Aorta (tissue), 5 donors: Measurements from ENCODE around the gene KCNG4. TPM values are rescaled to one million over a fixed set of nuclear protein-coding genes. Genes with fewer than 3 reads are reported as not detected.

Experiments
- ATAC-seq: fragments of 200-7000 bp; cut with Tn5 transposase; one replicate; pipeline ENCODE4 v1.9.1; 2022; ENCODE audit warnings: moderate library complexity; ENCODE audit not compliant: low FRiP score
- DNase-seq, 2 donors: peaks; one replicate each; pipeline ENCODE4 v3.0.0-alpha.2; 2020
- H3K27ac ChIP-seq, 2 donors: one replicate each; pipeline ENCODE4 v1.5.1; 2013; ENCODE audit warnings: low read length in 2 of 2, mild to moderate bottlenecking in 2 of 2, moderate library complexity in 2 of 2, control low read depth in 1 of 2, inconsistent platforms in 1 of 2, low read depth in 1 of 2
- H3K27me3 ChIP-seq, 2 donors: one replicate each; pipeline ENCODE4 v1.6.1; 2013; ENCODE audit warnings: control low read depth in 1 of 2, low read length in 1 of 2, mild to moderate bottlenecking in 1 of 2, moderate library complexity in 1 of 2; ENCODE audit not compliant: insufficient read depth in 2 of 2, control insufficient read depth in 1 of 2
- H3K36me3 ChIP-seq, 2 donors: one replicate each; pipeline ENCODE4 v1.6.1; 2013; ENCODE audit warnings: control low read depth in 1 of 2, low read length in 1 of 2, mild to moderate bottlenecking in 1 of 2; ENCODE audit not compliant: insufficient read depth in 2 of 2, control insufficient read depth in 1 of 2
- H3K4me1 ChIP-seq, 2 donors: one replicate each; pipeline ENCODE4 v1.6.1; 2013; ENCODE audit warnings: low read length in 2 of 2, control low read depth in 1 of 2, mild to moderate bottlenecking in 1 of 2, moderate library complexity in 1 of 2; ENCODE audit not compliant: insufficient read depth in 2 of 2, control insufficient read depth in 1 of 2
- H3K4me3 ChIP-seq, 2 donors: one replicate each; pipeline ENCODE4 v1.5.1; 2013; ENCODE audit warnings: low read length in 2 of 2, control low read depth in 1 of 2, mild to moderate bottlenecking in 1 of 2
- H3K9me3 ChIP-seq: one replicate; pipeline ENCODE4 v1.6.1; 2013; ENCODE audit warnings: mild to moderate bottlenecking, low read length; ENCODE audit not compliant: control insufficient read depth
- WGBS, 2 donors: extraction: QIAGEN DNeasy Blood & Tissue Kit; methylation state at CpG; one replicate each; pipeline ENCODE4 v1.1.7; 2013; 5-methylcytosine and 5-hydroxymethylcytosine counted together
- intact Hi-C, 2 donors: fragments of 100-400 bp; cut with DNase I; formaldehyde crosslinking; loops; one replicate each; pipeline versions ENCODE4 v1.14.2 to v1.15.0; 2022
- polyA plus RNA-seq, 2 donors: library from polyadenylated mRNA; stranded (reverse); fragments of 200-250 nt; gene quantifications; one replicate each; pipeline ENCODE4 v1.2.3, GENCODE V29; 2013
- total RNA-seq, 2 donors: library from RNA; stranded (reverse); fragmentation: NEBNext Ultra II Directional; extraction: Animal tissue kit (Norgen Biotek cat#: 25700); gene quantifications; one replicate each; pipeline ENCODE4 v1.2.1, GENCODE V29; 2021
- donor health status: healthy with polysubstance abuse.
- donor health status: Bipolar disorder and iron deficiency.
- donor health status: DM: no; HTN: no; CAD: no.
- donor health status: DM: no; HTN: no; CAD: no.
- donor health status: DM: yes; HTN: yes; CAD: no.

Gene KCNG4
- total and polyA plus RNA-seq, 4 donors, result 0.03 to 0.13 TPM; not detected in 2

DNA sequence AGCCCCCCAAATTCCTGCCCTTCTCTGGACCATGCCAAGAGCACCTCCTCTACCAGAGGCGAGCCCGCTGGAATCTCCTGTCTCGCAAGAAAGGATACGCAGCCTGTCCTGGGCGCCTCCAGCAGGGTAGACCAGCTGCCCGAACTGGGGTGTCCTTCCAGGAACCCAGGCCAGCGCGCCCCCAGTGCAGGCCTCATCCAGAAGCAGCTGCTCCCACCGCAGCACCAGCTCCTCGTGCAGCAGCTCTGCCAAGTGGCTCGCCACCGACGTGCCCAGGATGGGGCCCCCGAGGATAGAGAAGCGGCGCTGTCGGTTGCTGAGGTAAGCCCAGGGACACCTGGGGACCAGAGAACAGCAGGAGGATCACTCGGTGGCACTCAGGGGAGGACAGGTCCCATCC lies 57.7 kb downstream of the KCNG4 start:
- Histone ChIP-seq H3K4me3 (no peak overlapping the region), H3K27me3 (no peaks in the 10 kb centered on the region), H3K27ac (no peak overlapping the region), H3K36me3 (peaks cover 0 to 7% of the 10 kb centered on the region in 2 donors), H3K4me1 (no peaks in the 10 kb centered on the region), H3K9me3 (no peaks in the 10 kb centered on the region)
- ATAC-seq, result no peak
- peak; percentile 30 to 65 for DNase-seq
- 96 to 97% methylated on average over 18 of the region's 18 CpGs for whole genome bisulfite sequencing, 2 donors
- intact Hi-C loops, result loop anchor here (5.0 to 10.0 kb wide), 2 partner anchors 215 to 217 kb away; partner anchors contain the start of gene NECAB2 (in 2 of the 2)

DNA sequence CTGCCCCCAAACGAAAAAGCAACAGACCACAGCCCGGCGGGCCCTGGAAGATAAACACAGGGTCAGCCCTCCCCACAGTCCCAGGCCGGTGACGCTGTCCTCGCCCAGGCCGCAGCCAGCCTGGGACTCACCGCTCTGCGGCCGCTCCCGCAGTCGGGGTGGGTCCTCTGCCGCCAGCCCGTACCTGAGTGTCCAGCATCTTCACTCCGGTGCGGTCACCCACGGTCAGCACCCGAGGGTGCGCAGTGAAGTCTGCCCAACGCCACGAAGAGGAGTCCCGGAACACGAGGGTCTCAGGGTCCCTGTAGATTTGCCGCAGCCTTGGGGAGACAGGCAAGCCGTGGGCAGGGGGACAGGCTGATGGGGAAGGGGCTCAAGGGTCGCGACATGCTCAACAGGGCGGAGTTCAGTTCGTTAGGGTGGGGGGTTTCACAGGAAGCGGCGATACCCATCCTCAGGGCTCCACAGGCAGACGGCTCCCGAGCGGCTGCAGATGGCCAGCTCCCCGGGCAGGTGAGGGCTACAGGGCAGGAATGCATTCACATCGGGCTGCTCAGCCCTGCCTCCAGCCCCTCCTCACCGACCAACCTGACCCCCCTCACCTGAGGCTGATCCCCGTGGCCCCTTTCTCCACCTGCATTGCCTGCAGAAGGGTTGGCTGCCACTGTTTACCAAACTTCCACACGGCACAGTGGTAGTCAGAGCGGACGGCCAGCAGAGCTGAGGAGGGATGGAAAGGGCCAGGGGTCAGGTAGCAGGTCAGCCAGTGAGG lies 58.5 kb downstream of the KCNG4 start:
- no peaks in the 10 kb centered on the region for H3K9me3 ChIP-seq
- H3K36me3 ChIP-seq, result peaks cover 0 to 7% of the 10 kb centered on the region in 2 donors
- intact Hi-C loops, result loop anchor here (5.0 to 10.0 kb wide), 2 partner anchors 214 to 217 kb away; partner anchors contain the start of gene NECAB2 (in 2 of the 2)
- WGBS, 2 donors, result 88 to 93% methylated on average over 41 of the region's 41 CpGs
- no peaks in the 10 kb centered on the region for H3K4me1 ChIP-seq
- DNase-seq (peak; percentile 31 to 63), ATAC-seq (no peak)
- H3K4me3 ChIP-seq, result no peak overlapping the region
- no peak overlapping the region for H3K27ac ChIP-seq
- no peaks in the 10 kb centered on the region for H3K27me3 ChIP-seq

DNA sequence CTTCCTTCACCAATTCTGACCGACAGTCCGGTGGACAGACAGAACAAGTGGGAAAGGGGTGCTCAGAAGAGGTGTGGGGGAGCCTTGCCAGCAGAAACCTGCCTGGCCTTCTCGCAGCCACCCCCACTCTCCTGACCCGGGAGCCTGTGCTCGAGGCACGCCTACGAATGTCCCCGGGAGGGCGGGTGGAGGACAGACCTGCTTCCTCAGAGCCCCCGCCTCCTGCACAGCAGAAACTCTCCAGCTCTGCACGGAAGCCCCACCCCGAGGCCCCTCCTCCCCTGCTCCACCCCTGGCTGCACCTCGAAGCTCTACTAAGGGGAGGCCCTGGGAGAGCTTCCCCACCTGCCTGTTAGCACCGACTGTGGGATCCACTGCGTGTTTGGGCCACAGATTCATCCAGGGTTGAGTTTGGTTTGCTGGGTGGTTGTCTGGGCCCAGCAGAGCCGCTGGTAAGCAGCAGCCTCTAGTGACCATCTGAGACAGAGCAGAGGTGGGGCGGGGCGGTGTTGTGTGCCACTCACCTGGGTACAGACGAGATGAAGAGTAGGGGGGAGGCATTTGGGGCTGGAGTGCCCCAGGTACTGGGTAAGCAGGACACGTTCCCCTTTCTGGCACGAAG lies 59.2 kb downstream of the KCNG4 start:
- Histone ChIP-seq H3K4me3 (no peak overlapping the region), H3K36me3 (peaks cover 0 to 7% of the 10 kb centered on the region in 2 donors), H3K27ac (no peak overlapping the region), H3K27me3 (no peaks in the 10 kb centered on the region), H3K9me3 (no peaks in the 10 kb centered on the region), H3K4me1 (no peaks in the 10 kb centered on the region)
- no peak for ATAC-seq
- intact Hi-C loops, result loop anchor here (5.0 to 10.0 kb wide), 2 partner anchors 213 to 216 kb away; partner anchors contain the start of gene NECAB2 (in 2 of the 2)
- DNase-seq, result peak; percentile 29 to 75
- 80 to 86% methylated on average over 18 to 21 of the region's 21 CpGs for WGBS, 2 donors

DNA sequence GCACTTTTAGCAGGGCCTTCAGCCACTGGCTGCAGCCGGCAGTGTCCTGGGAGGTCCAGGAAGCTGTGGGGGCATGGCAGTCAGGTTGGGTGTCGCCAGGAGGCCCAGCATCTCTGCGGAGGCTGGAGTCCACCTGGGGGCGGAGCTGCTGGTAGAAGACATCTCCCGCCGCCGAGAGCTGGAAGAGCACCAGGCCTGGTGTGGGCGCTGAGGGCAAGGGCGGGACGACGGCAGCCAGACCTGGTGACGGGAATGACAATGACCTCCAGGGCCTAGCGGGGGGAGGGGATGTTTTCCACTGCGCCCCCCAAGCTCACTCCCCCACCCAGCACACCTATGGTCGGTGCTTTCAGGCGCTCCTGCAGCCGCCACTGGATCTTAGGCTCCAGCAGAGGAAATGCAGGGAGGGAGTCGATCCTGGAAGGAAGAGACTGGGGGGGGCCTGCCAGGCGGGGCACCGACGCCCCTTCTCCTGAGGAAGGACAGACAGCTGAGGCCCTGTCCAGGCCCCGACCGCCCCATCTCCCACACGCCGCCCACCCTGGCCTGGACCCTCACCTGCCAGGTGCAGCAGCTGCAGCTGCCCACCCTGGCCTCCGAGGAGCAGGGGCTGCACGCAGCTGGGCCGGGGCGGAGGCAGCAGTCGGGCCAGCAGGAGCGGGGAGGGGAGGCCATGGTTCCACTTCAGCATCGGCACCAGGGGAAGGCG lies 60.0 kb downstream of the KCNG4 start:
- Histone ChIP-seq H3K27me3 (no peaks in the 10 kb centered on the region), H3K4me1 (no peaks in the 10 kb centered on the region), H3K36me3 (peaks cover 0 to 7% of the 10 kb centered on the region in 2 donors), H3K27ac (no peak overlapping the region), H3K9me3 (no peaks in the 10 kb centered on the region), H3K4me3 (no peak overlapping the region)
- 91 to 92% methylated on average over 30 to 33 of the region's 33 CpGs for WGBS, 2 donors
- DNase-seq (peak; percentile 46 to 67), ATAC-seq (no peak)
- intact Hi-C loops, result loop anchor here (5.0 to 10.0 kb wide), 2 partner anchors 212 to 215 kb away; partner anchors contain the start of gene NECAB2 (in 2 of the 2)

DNA sequence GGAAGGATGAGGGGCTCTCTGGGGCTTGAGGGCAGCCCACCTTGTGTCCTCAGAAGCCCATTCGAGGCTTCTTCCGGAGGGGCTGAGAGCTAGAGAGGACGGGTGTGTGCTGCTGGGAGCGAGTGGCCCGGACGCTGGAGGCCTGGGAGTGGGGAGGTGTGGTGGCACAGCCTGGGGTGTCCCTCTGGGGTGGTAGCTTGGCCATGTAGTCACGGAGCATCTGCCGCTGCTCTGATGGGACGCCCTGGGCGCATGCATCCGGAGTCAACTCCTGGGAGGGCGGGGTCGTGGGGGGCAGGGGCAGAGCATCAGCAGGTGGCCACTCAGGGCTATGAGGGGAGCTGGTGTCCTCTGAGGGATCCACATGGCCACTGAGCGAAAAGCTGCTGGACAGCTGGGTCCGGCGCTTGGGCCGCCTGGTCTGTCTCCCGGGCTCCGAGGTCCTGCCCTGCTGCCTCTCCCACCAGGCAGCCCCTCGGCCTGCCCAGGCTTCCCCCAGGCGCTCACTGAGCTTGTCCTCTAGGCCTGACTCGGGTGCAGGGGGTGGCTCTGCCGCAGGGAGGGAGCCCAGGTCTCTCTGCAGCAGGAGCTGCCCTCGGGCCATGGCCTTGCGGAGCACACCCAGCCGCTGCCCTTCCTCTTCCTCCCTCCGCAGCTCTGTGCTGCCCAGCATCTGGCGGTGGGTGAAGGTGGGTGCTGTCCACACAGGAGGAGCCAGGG lies 60.8 kb downstream of the KCNG4 start:
- H3K27me3 ChIP-seq, result no peaks in the 10 kb centered on the region
- H3K36me3 ChIP-seq, result peaks cover 0 to 7% of the 10 kb centered on the region in 2 donors
- intact Hi-C loops, result no loop called here

DNA sequence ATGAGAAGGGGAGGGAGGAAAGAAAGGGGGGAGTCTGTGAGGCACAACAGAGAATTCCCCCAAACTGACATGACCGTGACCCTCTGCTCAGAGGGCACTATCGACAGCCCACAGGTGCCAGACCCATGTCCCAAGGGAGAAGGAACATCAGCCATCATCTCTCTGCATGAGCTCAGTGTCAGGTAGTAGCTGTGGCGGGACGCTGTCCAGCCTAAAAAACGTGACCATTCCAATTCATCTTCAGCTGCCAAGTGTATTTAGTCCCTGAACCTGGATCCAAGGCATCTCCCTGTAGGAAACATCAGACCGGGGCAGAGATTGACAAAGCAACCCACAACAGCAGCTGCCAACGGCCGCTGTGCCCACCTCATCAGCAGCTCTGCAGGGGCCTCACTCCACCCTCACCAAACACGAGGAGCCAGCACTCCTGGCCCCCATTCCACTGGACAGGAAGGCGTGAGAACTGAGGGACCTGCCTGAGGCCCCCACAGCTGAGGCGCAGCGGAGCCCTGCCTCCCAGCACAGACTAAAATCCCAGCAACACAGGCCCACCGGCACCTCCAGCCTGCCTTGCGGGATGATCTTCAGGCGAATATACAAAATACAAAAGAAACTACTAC lies 61.6 kb downstream of the KCNG4 start:
- no peak overlapping the region for H3K4me3 ChIP-seq
- no peaks in the 10 kb centered on the region for H3K4me1 ChIP-seq
- H3K27me3 ChIP-seq, result no peaks in the 10 kb centered on the region
- no peak for DNase-seq
- H3K9me3 ChIP-seq, result no peaks in the 10 kb centered on the region
- H3K36me3 ChIP-seq, result peaks cover 0 to 7% of the 10 kb centered on the region in 2 donors
- ATAC-seq, result no peak
- peak overlapping the region in 1 of 2 donors; percentile 11 for H3K27ac ChIP-seq
- 56 to 73% methylated on average over 15 of the region's 15 CpGs for WGBS, 2 donors
- intact Hi-C loops, result no loop called here

More for the DNA sequence above, 60.8 kb downstream of the KCNG4 start:
- Histone ChIP-seq H3K27ac (no peak overlapping the region), H3K4me3 (no peak overlapping the region), H3K9me3 (no peaks in the 10 kb centered on the region), H3K4me1 (no peaks in the 10 kb centered on the region)
- DNase-seq (peak in 1 of 2 donors; percentile 67), ATAC-seq (no peak)
- 91 to 94% methylated on average over 27 to 28 of the region's 28 CpGs for WGBS, 2 donors

DNA sequence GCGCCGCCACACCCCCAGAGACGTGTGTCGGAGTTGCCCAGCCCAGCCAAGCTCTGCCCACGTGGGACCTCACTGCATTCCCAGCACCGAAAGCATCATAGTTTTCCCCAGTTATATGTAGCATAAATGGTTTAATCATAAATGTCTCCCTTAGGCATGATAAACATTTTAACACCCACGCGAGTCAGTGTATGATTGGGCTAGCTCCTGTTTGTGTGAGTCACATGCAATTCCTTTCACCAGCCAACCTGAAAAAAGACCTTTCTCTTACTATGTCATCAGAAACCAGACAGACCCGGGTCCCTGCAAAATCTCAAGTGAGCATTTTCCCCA lies 62.1 kb downstream of the KCNG4 start:
- intact Hi-C loops, result no loop called here
- no peaks in the 10 kb centered on the region for H3K27me3 ChIP-seq
- H3K4me3 ChIP-seq, result no peak overlapping the region
- WGBS, 2 donors, result 20 to 26% methylated on average over 9 of the region's 9 CpGs
- no peak for ATAC-seq
- peak overlapping the region in 1 of 2 donors; percentile 11 for H3K27ac ChIP-seq
- H3K9me3 ChIP-seq, result no peaks in the 10 kb centered on the region
- DNase-seq, result no peak
- H3K4me1 ChIP-seq, result no peaks in the 10 kb centered on the region
- H3K36me3 ChIP-seq, result peaks cover 0 to 7% of the 10 kb centered on the region in 2 donors
